D341Med (cell line): ENCODE measurements around the gene ADCY1.

Experiments used
- DNase-seq: peaks from one replicate; pipeline ENCODE4 v3.0.0; 2012; ENCODE audit warnings: low spot score

The ADCY1 gene

DNA sequence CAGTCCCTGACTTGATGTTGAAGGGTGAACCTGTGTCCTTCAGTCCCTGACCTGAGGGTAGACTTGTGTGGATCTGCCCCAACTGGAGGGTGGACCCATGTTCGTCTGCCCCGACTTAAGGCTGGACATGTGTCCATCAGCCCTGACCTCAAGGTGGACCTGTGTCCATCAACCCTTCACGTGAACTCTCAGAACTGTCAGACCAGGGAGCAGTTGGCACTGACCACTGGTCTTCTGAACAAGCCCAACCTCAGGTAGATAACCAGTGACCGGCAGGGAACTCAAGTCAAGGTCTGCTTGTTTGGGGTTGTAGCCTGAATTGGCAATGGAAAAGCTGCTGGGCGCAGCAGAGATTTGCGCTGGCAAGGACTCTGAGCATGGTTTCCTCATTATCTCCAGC is 96.5 kb downstream of the ADCY1 start:
- DNase-seq: no peak

GRCh38 chr7:45677311-45677900 is 103.2 kb downstream of the ADCY1 start:
- no peak for DNase-seq

- DNase-seq: no peak
These were observed 105.3 kb downstream of the ADCY1 start for GRCh38 chr7:45679516-45679915.

- DNase-seq: peak; percentile 3
These were observed 106.6 kb downstream of the ADCY1 start for GRCh38 chr7:45680776-45681175.

GRCh38 chr7:45681596-45682357 is 107.6 kb downstream of the ADCY1 start:
- DNase-seq: peak; percentile 14

- DNase-seq: peak; percentile 22
These were observed 108.2 kb downstream of the ADCY1 start for GRCh38 chr7:45682358-45682735.

- DNase-seq: peak; percentile 9
These were observed 108.8 kb downstream of the ADCY1 start for GRCh38 chr7:45682836-45683555.

- peak; percentile 8 for DNase-seq
These were observed 109.5 kb downstream of the ADCY1 start for GRCh38 chr7:45683556-45684148.

DNA sequence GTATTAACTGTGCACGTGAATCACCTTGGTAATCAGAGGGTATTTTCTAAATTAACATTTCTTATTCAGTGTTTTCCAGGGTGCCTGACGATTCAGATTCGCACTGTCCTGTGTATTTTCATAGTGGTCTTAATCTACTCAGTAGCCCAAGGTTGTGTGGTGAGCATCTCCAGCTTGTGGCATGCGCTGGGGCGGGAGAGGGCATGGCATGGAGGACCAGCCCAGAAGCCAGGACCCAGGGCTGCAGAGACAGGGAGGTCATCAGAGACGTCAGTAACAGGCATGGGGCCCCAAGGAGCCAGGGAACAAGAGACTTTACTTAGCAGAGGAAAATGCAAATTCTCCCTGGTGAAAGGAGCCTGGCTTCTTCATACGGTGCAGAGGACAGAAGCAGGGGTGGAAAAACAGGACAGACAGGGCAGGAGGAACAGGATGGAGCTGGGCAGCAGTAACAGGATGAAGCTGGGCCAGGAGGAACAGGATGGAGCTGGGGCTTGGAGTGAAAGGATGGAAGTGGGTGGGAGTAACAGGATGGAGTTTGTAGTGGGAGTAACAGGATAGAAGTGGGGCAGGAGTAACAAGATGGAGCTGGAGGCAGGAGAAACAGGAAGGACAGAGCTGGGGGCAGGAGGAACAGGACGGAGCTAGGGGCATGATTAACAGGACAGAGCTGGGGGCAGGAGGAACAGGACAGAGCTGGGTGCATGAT is 110.9 kb downstream of the ADCY1 start:
- DNase-seq: peak; percentile 9

- DNase-seq: peak; percentile 10
These were observed 111.6 kb downstream of the ADCY1 start for GRCh38 chr7:45685619-45686240.

DNA sequence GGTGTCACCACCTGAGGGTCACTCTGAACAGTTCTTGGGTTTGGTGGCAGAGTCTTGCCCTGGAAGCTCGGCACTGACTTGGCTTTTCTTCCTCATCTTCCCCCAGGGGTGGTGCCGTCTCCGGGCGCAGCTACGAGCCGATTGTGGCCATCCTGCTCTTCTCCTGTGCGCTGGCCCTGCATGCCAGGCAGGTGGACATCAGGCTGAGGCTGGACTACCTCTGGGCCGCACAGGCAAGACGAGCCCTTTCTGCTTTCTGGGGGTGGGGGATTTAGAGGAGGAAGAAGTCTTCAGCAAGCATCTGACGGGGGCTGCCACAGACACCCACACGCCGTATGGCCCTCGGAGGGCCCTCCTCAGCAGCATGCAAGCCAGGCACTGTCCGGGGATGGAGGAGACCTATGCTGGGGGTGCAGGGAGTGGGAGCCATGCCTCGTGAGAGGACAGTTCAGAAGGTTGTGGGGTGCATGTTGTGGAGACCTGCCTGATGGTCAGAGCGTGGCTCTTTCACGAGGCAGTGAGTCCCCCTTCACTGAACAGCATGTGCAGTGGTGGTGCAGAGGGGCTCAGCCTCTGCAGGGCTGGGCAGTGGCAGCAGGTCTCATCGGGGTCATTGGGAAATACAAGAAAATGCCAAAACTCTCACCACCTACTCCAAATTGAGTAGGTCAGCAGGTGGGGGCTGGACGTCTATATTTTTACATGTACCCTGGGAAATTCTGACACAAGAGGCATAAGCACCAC is 112.4 kb downstream of the ADCY1 start:
- DNase-seq: peak; percentile 15

DNA sequence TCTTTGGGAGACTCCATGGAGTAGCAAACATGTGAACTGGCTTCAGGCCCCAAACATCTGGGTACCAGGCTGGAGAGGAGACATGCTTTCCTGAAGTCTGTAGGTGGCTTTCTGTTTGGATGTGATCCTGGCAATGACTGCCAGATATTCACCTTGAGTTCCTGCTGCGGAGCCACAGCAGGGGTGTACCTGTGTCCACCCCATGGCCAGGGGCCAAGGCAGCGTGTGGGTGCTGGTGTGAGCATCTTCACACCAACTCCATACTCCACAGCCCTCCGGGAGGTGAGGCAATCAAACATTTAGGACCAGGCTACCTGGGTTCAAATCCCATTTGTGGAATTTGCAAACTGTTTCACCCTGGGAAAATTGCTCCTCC is 113.0 kb downstream of the ADCY1 start:
- peak; percentile 11 for DNase-seq

- peak; percentile 15 for DNase-seq
These were observed 113.6 kb downstream of the ADCY1 start for GRCh38 chr7:45687721-45688120.

- no peak for DNase-seq
These were observed 114.2 kb downstream of the ADCY1 start for GRCh38 chr7:45688382-45688781.

DNA sequence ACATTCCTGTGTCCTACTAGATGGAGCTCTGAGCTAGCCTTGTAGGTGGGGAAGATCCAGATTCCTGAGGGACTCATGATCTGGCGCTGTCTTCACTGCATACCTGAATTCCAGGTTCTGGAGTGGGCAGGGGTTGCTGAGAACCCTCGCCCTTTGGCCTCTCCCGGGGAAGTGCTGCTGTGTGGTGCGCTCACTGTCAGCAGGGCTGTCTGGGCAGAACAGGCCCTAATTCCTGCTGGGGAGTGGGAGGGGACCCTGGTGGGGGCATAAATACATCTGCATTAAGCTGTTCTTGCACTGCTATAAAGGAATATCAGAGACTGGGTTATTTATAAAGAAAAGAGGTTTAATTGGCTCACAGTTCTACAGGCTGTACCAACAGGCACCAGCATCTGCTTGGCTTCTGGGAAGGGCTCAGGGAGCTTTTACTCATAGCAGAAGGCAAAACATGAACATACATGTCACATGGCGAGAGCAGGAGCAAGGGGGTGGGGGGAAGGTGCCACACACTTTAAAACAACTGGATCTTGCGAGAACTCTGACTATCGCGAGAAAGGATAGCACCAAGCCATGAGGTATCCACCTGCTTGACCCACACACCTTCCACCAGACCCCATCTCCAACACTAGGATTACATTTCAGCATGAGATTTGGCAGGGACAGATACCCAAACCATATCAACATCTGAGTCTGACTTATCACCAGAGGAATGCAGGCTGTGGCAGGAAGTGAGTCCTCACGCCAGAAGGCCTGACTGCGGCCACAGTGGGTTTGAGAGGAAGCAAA is 115.0 kb downstream of the ADCY1 start:
- DNase-seq: peak; percentile 13

GRCh38 chr7:45689797-45690761 is 115.9 kb downstream of the ADCY1 start:
- peak; percentile 19 for DNase-seq

GRCh38 chr7:45690762-45691150 is 116.6 kb downstream of the ADCY1 start:
- no peak for DNase-seq

GRCh38 chr7:45691155-45691656 is 117.0 kb downstream of the ADCY1 start:
- DNase-seq: peak; percentile 5

DNA sequence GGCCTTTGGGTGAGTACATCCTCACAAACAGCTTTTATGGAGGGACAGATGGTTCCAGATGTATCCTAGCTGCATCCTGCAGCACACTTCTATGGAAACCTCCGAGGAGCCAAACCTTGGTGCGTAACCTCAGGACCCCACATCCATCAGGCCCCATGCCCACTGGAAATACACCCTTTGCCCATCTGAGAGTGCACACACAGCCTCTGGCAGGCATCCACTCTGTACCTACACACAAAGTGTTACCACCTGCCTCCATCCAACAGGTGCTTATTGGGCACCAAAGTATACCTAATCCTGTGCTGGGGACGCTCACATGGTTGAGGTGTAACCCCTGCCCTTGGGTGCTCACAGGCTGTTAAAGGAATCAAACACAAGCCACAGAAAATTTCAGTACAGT is 117.9 kb downstream of the ADCY1 start:
- no peak for DNase-seq
